Astrocyte (in vitro differentiated cells and primary cell): Measurements from ENCODE around the gene MMP14.

Experiments
- CTCF ChIP-seq: IDR thresholded peaks from 2 replicates; pipeline ENCODE4 v1.5.1; 2011; ENCODE audit warnings: low read depth, mild to moderate bottlenecking, inconsistent platforms, low read length, moderate library complexity; ENCODE audit not compliant: insufficient read depth
- EZH2 ChIP-seq: IDR thresholded peaks from 2 replicates; pipeline ENCODE4 v1.6.1; 2012; ENCODE audit warnings: mild to moderate bottlenecking, low read length, inconsistent platforms; ENCODE audit not compliant: insufficient read depth

GRCh38 chr14:22801716-22802115 is 34.7 kb upstream of the MMP14 start:
- no peak for TF ChIP-seq EZH2
- TF ChIP-seq CTCF, result no peak
